OCI-LY1 (cell line): ENCODE data around the gene GJC2.

Experiments
- EZH2 ChIP-seq: fragments of 200-600 bp; sonication (generic), shearing (Covaris generic); IDR thresholded peaks from 2 replicates; pipeline ENCODE4 v1.8.0; 2017; ENCODE audit warnings: borderline replicate concordance, mixed run types, mild to moderate bottlenecking, antibody characterized with exemption, low read length, moderate library complexity, mixed read lengths
- TF ChIP-seq, protein P1 (sequence below): fragments of 200-600 bp; sonication (generic), shearing (Covaris generic); IDR thresholded peaks from 2 replicates; pipeline ENCODE4 v1.5.1; 2017; ENCODE audit warnings: mild to moderate bottlenecking, antibody characterized with exemption, low read length, moderate library complexity, mixed read lengths

DNA sequence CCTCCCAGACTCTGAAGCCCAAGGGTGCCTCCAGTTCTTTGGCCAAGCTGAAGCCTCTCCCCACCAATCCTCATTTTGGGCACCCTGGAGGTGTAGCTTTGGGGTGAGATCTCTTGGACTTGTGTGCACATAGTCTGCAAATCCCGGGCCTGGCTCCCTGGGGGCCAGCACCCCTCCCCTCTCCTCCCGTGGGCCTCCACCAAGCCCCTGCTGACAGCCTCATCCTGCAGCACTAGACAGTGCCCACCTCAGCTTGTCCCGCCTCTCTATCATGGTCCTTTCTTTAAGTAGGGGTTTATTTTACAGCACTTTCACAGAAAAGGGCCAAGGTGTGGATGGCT, 3.2 kb downstream of the GJC2 start:
- TF ChIP-seq, protein P1, sequence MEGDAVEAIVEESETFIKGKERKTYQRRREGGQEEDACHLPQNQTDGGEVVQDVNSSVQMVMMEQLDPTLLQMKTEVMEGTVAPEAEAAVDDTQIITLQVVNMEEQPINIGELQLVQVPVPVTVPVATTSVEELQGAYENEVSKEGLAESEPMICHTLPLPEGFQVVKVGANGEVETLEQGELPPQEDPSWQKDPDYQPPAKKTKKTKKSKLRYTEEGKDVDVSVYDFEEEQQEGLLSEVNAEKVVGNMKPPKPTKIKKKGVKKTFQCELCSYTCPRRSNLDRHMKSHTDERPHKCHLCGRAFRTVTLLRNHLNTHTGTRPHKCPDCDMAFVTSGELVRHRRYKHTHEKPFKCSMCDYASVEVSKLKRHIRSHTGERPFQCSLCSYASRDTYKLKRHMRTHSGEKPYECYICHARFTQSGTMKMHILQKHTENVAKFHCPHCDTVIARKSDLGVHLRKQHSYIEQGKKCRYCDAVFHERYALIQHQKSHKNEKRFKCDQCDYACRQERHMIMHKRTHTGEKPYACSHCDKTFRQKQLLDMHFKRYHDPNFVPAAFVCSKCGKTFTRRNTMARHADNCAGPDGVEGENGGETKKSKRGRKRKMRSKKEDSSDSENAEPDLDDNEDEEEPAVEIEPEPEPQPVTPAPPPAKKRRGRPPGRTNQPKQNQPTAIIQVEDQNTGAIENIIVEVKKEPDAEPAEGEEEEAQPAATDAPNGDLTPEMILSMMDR = no peak
- TF ChIP-seq EZH2 = no peak
